IMR-90 (cell line): Measurements from ENCODE around the gene VDAC1. TPM values are rescaled to one million over a fixed set of nuclear protein-coding genes. Genes with fewer than 3 reads are reported as not detected.

Experiments
- ATAC-seq: fragments of 200-7000 bp; cut with Tn5 transposase; 2 replicates; pipeline ENCODE4 v1.9.1; 2020; ENCODE audit warnings: low read depth, mild to moderate bottlenecking, moderate library complexity
- BruUV-seq: library from RNA; stranded (reverse); fragments of 400-500 nt; replicated peaks from 2 replicates; lab custom pipeline; 2021; lab: Mats Ljungman, UMichigan
- CTCF ChIA-PET: fragments of 300-600 bp; formaldehyde crosslinking; extraction: SDS; loops from one replicate; lab custom pipeline; 2021; ENCODE audit warnings: antibody characterized with exemption; lab: Yijun Ruan, JAX
- POLR2A ChIA-PET: fragments of 300-600 bp; sonication (Branson Sonifier 250); formaldehyde crosslinking; loops from one replicate; lab custom pipeline; 2022; ENCODE audit warnings: antibody characterized with exemption; ENCODE audit not compliant: unreplicated experiment; lab: Charles Lee
- DNase-seq: peaks from one replicate; pipeline ENCODE4 v3.0.0; 2013
- H2AFZ ChIP-seq: replicated peaks from 2 replicates; pipeline ENCODE3; 2013; ENCODE audit warnings: low read length, mild to moderate bottlenecking; ENCODE audit not compliant: poor library complexity
- H2AK5ac ChIP-seq: 2 replicates; pipeline ENCODE4 v1.6.1; 2013; ENCODE audit warnings: low read depth, low read length, inconsistent platforms
- H2AK9ac ChIP-seq: replicated peaks from 2 replicates; pipeline ENCODE3; 2013; ENCODE audit warnings: mild to moderate bottlenecking, low read depth, low read length, moderate library complexity; ENCODE audit not compliant: poor library complexity
- H2BK120ac ChIP-seq: 2 replicates; pipeline ENCODE4 v1.6.1; 2013; ENCODE audit warnings: low read depth, low read length, inconsistent platforms
- H2BK15ac ChIP-seq: 3 replicates; pipeline ENCODE4 v1.6.1; 2013; ENCODE audit warnings: low read depth, low read length, inconsistent platforms
- H2BK20ac ChIP-seq: 2 replicates; pipeline ENCODE4 v1.6.1; 2013; ENCODE audit warnings: low read depth, mild to moderate bottlenecking, inconsistent platforms, low read length, moderate library complexity
- H2BK5ac ChIP-seq: 2 replicates; pipeline ENCODE4 v1.6.1; 2013; ENCODE audit warnings: mild to moderate bottlenecking, low read depth, low read length, inconsistent platforms; ENCODE audit not compliant: poor library complexity, severe bottlenecking
- H3K14ac ChIP-seq: replicated peaks from 2 replicates; pipeline ENCODE4 v1.6.1; 2013; ENCODE audit warnings: low read depth, low read length, inconsistent platforms
- H3K18ac ChIP-seq: 2 replicates; pipeline ENCODE4 v1.6.1; 2013; ENCODE audit warnings: low read depth, low read length, control low read depth
- H3K23ac ChIP-seq: 2 replicates; pipeline ENCODE4 v1.6.1; 2013; ENCODE audit warnings: low read depth, low read length, inconsistent platforms
- H3K27ac ChIP-seq: 2 replicates; pipeline ENCODE4 v1.5.1; 2013; ENCODE audit warnings: mild to moderate bottlenecking, control low read depth, low read length; ENCODE audit not compliant: insufficient read depth
- H3K27me3 ChIP-seq: 2 replicates; pipeline ENCODE4 v1.6.1; 2013; ENCODE audit warnings: low read length; ENCODE audit not compliant: control insufficient read depth, insufficient read depth
- H3K36me3 ChIP-seq: 2 replicates; pipeline ENCODE4 v1.6.1; 2013; ENCODE audit warnings: low read length, mixed read lengths; ENCODE audit not compliant: control insufficient read depth, insufficient read depth
- H3K4ac ChIP-seq: 2 replicates; pipeline ENCODE4 v1.6.1; 2013; ENCODE audit warnings: low read depth, low read length, inconsistent platforms
- H3K4me1 ChIP-seq: 2 replicates; pipeline ENCODE4 v1.6.1; 2013; ENCODE audit warnings: low read length, mixed read lengths; ENCODE audit not compliant: control insufficient read depth, insufficient read depth
- H3K4me2 ChIP-seq: 2 replicates; pipeline ENCODE4 v1.6.1; 2013; ENCODE audit warnings: low read depth, mild to moderate bottlenecking, control low read depth, low read length, moderate library complexity
- H3K4me3 ChIP-seq: 2 replicates; pipeline ENCODE4 v1.5.1; 2013; ENCODE audit warnings: low read depth, mild to moderate bottlenecking, control low read depth, low read length, moderate library complexity; ENCODE audit not compliant: insufficient read depth
- H3K56ac ChIP-seq: 2 replicates; pipeline ENCODE4 v1.6.1; 2013; ENCODE audit warnings: low read length, inconsistent platforms; ENCODE audit not compliant: insufficient read depth; ENCODE audit errors: extremely low read depth
- H3K79me1 ChIP-seq, 2 experiments: 2 replicates each; pipeline ENCODE4 v1.6.1; 2013; ENCODE audit warnings: low read length in 2 of 2, inconsistent platforms in 1 of 2, low read depth in 1 of 2
- H3K9ac ChIP-seq: 2 replicates; pipeline ENCODE4 v1.6.1; 2013; ENCODE audit warnings: low read depth, low read length, control low read depth
- H3K9me1 ChIP-seq: 2 replicates; pipeline ENCODE4 v1.6.1; 2013; ENCODE audit warnings: low read length, inconsistent platforms; ENCODE audit not compliant: insufficient read depth
- H3K9me3 ChIP-seq: 2 replicates; pipeline ENCODE4 v1.6.1; 2013; ENCODE audit warnings: low read length; ENCODE audit not compliant: control insufficient read depth, insufficient read depth
- H4K20me1 ChIP-seq: 2 replicates; pipeline ENCODE4 v1.6.1; 2013; ENCODE audit warnings: low read length, inconsistent platforms; ENCODE audit not compliant: insufficient read depth
- H4K5ac ChIP-seq: 2 replicates; pipeline ENCODE4 v1.6.1; 2013; ENCODE audit warnings: mild to moderate bottlenecking, low read depth, low read length, control low read depth
- H4K8ac ChIP-seq, 2 experiments: 2 replicates each; pipeline ENCODE4 v1.6.1; 2013; ENCODE audit warnings: low read depth in 2 of 2, low read length in 2 of 2, control low read depth in 1 of 2, inconsistent platforms in 1 of 2
- H4K91ac ChIP-seq: 2 replicates; pipeline ENCODE4 v1.6.1; 2013; ENCODE audit warnings: low read depth, low read length, inconsistent platforms; ENCODE audit not compliant: insufficient read depth
- BHLHE40 ChIP-seq: fragments of 150-350 bp; IDR thresholded peaks from 2 replicates; pipeline ENCODE4 v1.6.1; 2016; ENCODE audit warnings: mild to moderate bottlenecking, low read depth, low read length
- MAFK ChIP-seq: IDR thresholded peaks from 2 replicates; pipeline ENCODE4 v1.6.1; 2012; ENCODE audit warnings: low read depth, low read length, improper control_type of control experiment
- RAD21 ChIP-seq: IDR thresholded peaks from 2 replicates; pipeline ENCODE4 v1.6.1; 2012; ENCODE audit warnings: low read length, improper control_type of control experiment
- RFX5 ChIP-seq: IDR thresholded peaks from 2 replicates; pipeline ENCODE4 v1.8.0; 2012; ENCODE audit warnings: low read depth, mild to moderate bottlenecking, low read length, moderate library complexity
- SMC3 ChIP-seq: fragments of 150-350 bp; IDR thresholded peaks from 2 replicates; pipeline ENCODE4 v1.6.1; 2016; ENCODE audit warnings: low read depth, mild to moderate bottlenecking, antibody characterized with exemption, low read length, moderate library complexity
- USF2 ChIP-seq: fragments of 150-350 bp; IDR thresholded peaks from 2 replicates; pipeline ENCODE4 v1.6.1; 2017; ENCODE audit warnings: mild to moderate bottlenecking, antibody characterized with exemption, low read length, low read depth
- WGBS, 2 experiments: methylation state at CpG; one replicate each; pipeline versions ENCODE4 v1.1.5 to v1.1.7; 2013; ENCODE audit warnings: missing lambda C conversion rate in 2 of 2; ENCODE audit not compliant: insufficient read length in 1 of 2; ENCODE audit errors: extremely low coverage in 2 of 2; 5-methylcytosine and 5-hydroxymethylcytosine counted together
- dilution Hi-C: fragments of 300-500 bp; cut with HindIII; formaldehyde crosslinking; loops from one replicate; pipeline ENCODE4 v1.14.3; 2018; ENCODE audit warnings: low sequenced_read_pairs; ENCODE audit not compliant: unreplicated experiment
- in situ Hi-C: fragments of 300-500 bp; cut with MboI; formaldehyde crosslinking; loops from 3 replicates; pipeline ENCODE4 v1.14.3; 2019; ENCODE audit warnings: low sequenced_read_pairs, inconsistent platforms, mixed read lengths
- intact Hi-C: fragments of 100-400 bp; cut with micrococcal nuclease; formaldehyde crosslinking; loops from 2 replicates; pipeline ENCODE4 v1.10.0; 2022
- polyA plus RNA-seq, 3 experiments: library from polyadenylated mRNA; depleted of rRNA; stranded (reverse); fragments of >200 nt; gene quantifications; 2 replicates each; pipeline ENCODE4 v1.2.3, GENCODE V29; 2012; ENCODE audit warnings: low replicate concordance in 1 of 3
- total RNA-seq: library from RNA; depleted of rRNA; stranded (reverse); fragments of >200 nt; gene quantifications from 2 replicates; pipeline ENCODE4 v1.2.3, GENCODE V29; 2012

VDAC1 gene
- total and polyA plus RNA-seq, 2 of the 4 experiments (the other 2 are of a cell fraction), result 289 to 365 TPM

- no peak overlapping the region for H2BK5ac ChIP-seq
- no peak overlapping the region for H2BK15ac ChIP-seq
- no peak overlapping the region for H2BK20ac ChIP-seq
- dilution Hi-C loops (no loop called here), intact Hi-C loops (no loop called here), in situ Hi-C loops (loop anchor here (25.0 kb wide), 1 partner anchor 260 kb away; no protein-coding TSS in a partner anchor)
- H3K36me3 ChIP-seq, result no peaks in the 10 kb centered on the region
- no peak overlapping the region for H3K4ac ChIP-seq
- POLR2A ChIA-PET, result no interaction called here
- H3K9me1 ChIP-seq, result peaks cover 6% of the 10 kb centered on the region; the same call in 1 of the 2 replicates
- no peak overlapping the region for H4K8ac ChIP-seq
- H3K9me3 ChIP-seq, result no peaks in the 10 kb centered on the region; the same call in 1 of the 2 replicates
- no peak overlapping the region for H3K23ac ChIP-seq
- ATAC-seq, result no peak
- CTCF ChIA-PET, result interaction anchor here (0.6 to 1.9 kb wide), 3 partner anchors 11 to 129 kb away, joined by 3 to 15 read pairs (median 6); no protein-coding TSS in a partner anchor
- H4K91ac ChIP-seq, result no peak overlapping the region
- no peak for DNase-seq
- H2AK9ac ChIP-seq, result no peak overlapping the region
- WGBS, 2 experiments, result no CpG with 5 or more reads among the region's 5 CpGs
- peaks cover 6% of the 10 kb centered on the region for H3K4me1 ChIP-seq
- H3K4me3 ChIP-seq, result no peak overlapping the region
- H3K79me1 ChIP-seq, result no peaks in the 10 kb centered on the region
- BruUV-seq, result no TSS peak
- peaks cover 7% of the 10 kb centered on the region; the same call in 1 of the 2 replicates for H4K20me1 ChIP-seq
- no peak overlapping the region for H2AK5ac ChIP-seq
- H4K5ac ChIP-seq, result no peak overlapping the region
- H3K4me2 ChIP-seq, result no peak overlapping the region
- H3K56ac ChIP-seq, result no peak overlapping the region
- H3K14ac ChIP-seq, result no peak overlapping the region
- no peak overlapping the region for H3K18ac ChIP-seq
- peaks cover 31% of the 10 kb centered on the region for H3K27me3 ChIP-seq
- no peak overlapping the region for H3K27ac ChIP-seq
- no peak overlapping the region for H2AFZ ChIP-seq
- no peak overlapping the region for H3K9ac ChIP-seq
- H2BK120ac ChIP-seq, result no peak overlapping the region
- TF ChIP-seq USF2 (no peak), BHLHE40 (no peak), RFX5 (no peak), SMC3 (no peak), MAFK (no peak), RAD21 (no peak)
Observed at GRCh38 chr5:134027288-134027615, 22.5 kb upstream of the VDAC1 start.
